ENCODE data around the gene SLC25A30. TPM values are rescaled to one million over a fixed set of nuclear protein-coding genes. Genes with fewer than 3 reads are reported as not detected.

SLC25A30 gene
- total RNA-seq, 1 experiment from 2014 or later, result 6.3 TPM

- H3K4ac ChIP-seq (ENCODE audit: low read depth, low read length), result no peak overlapping the region
- no peaks in the 10 kb centered on the region for H3K9me3 ChIP-seq (ENCODE audit: control insufficient read depth, low read depth, low read length)
- H3K79me1 ChIP-seq (ENCODE audit: insufficient read depth, low read depth, low read length, poor library complexity, severe bottlenecking), result no peaks in the 10 kb centered on the region
- no peaks in the 10 kb centered on the region for H4K20me1 ChIP-seq (ENCODE audit: control insufficient read depth, insufficient read depth, insufficient read length)
- H3K23me2 ChIP-seq (ENCODE audit: insufficient read length, low read depth, low read length, poor library complexity, severe bottlenecking), result no peaks in the 10 kb centered on the region
- Mint-ChIP-seq H3K36me3 (ENCODE audit: insufficient read depth in 1 of 3, low read depth in 3 of 3) (peaks cover 3 to 5% (median 3%) of the 10 kb centered on the region in 3 experiments; a peak in 4 of 7 replicates), H3K27ac (no peak overlapping the region), H3K4me1 (peaks cover 14 to 17% of the 10 kb centered on the region in 2 experiments), H3K27me3 (ENCODE audit: low read depth) (no peaks in the 10 kb centered on the region), H3K4me3 (no peak overlapping the region), H3K9me3 (no peaks in the 10 kb centered on the region)
- no peak overlapping the region for H2AFZ ChIP-seq (ENCODE audit: low read length)
- no peak overlapping the region for H4K5ac ChIP-seq (ENCODE audit: insufficient read length, low read depth, low read length)
- no peak overlapping the region for H3K14ac ChIP-seq (ENCODE audit: insufficient read depth, low read length)
- H4K8ac ChIP-seq (replicated peaks; ENCODE audit: insufficient read length, low read depth, low read length), result no peak overlapping the region
- no peak overlapping the region for H2BK20ac ChIP-seq (ENCODE audit: low read depth, low read length, poor library complexity, severe bottlenecking)
- no peak overlapping the region for H2BK5ac ChIP-seq (ENCODE audit: insufficient read length, low read length)
- TF ChIP-seq, protein P1, sequence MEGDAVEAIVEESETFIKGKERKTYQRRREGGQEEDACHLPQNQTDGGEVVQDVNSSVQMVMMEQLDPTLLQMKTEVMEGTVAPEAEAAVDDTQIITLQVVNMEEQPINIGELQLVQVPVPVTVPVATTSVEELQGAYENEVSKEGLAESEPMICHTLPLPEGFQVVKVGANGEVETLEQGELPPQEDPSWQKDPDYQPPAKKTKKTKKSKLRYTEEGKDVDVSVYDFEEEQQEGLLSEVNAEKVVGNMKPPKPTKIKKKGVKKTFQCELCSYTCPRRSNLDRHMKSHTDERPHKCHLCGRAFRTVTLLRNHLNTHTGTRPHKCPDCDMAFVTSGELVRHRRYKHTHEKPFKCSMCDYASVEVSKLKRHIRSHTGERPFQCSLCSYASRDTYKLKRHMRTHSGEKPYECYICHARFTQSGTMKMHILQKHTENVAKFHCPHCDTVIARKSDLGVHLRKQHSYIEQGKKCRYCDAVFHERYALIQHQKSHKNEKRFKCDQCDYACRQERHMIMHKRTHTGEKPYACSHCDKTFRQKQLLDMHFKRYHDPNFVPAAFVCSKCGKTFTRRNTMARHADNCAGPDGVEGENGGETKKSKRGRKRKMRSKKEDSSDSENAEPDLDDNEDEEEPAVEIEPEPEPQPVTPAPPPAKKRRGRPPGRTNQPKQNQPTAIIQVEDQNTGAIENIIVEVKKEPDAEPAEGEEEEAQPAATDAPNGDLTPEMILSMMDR (conservative IDR thresholded peaks at IDR 0.05), result no peak
- no peak overlapping the region for H3K4me2 ChIP-seq (ENCODE audit: insufficient read depth, insufficient read length, low read length)
- H3T11ph ChIP-seq (ENCODE audit: low read length), result no peak overlapping the region
- no peak overlapping the region for H2AK5ac ChIP-seq (ENCODE audit: insufficient read length, low read length)
- no peak overlapping the region for H2BK12ac ChIP-seq (ENCODE audit: insufficient read length, low read depth, low read length)
- no CpG with 5 or more reads among the region's 5 CpGs for WGBS (ENCODE audit: extremely low coverage, insufficient read length, low lambda C conversion rate)
- no peaks in the 10 kb centered on the region for H3K4me1 ChIP-seq (ENCODE audit: insufficient read depth, low read length)
- no peak overlapping the region for H2BK15ac ChIP-seq (ENCODE audit: low read depth, low read length)
- H3K9ac ChIP-seq (ENCODE audit: extremely low read depth, insufficient read length, low read length), result no peak overlapping the region
- no peak overlapping the region for H3K56ac ChIP-seq (ENCODE audit: insufficient read length, low read depth, low read length)
- H3K27ac ChIP-seq (ENCODE audit: insufficient read length, low read depth, low read length), result no peak overlapping the region
- H2BK120ac ChIP-seq (ENCODE audit: low read depth, low read length, poor library complexity, severe bottlenecking), result no peak overlapping the region
- no peak for DNase-seq
- H4K91ac ChIP-seq (ENCODE audit: insufficient read length, low read depth, low read length), result no peak overlapping the region
- no peak overlapping the region for H3K23ac ChIP-seq (ENCODE audit: insufficient read length, low read depth, low read length)
- H3K18ac ChIP-seq (ENCODE audit: insufficient read length, low read depth, low read length), result no peak overlapping the region
- H3K79me2 ChIP-seq (ENCODE audit: insufficient read depth, low read length), result no peaks in the 10 kb centered on the region
- no peaks in the 10 kb centered on the region for H3K27me3 ChIP-seq (ENCODE audit: insufficient read depth, low read length)
These were observed 45.0 kb downstream of the SLC25A30 start for GRCh38 chr13:45373162-45373547.
